NCI-H1417 treated with DMSO at 0.1 percent for 48 hours (cell line): ENCODE measurements around the gene LCAT.

Experiments used
- DNase-seq: peaks from one replicate; lab custom pipeline; 2025; lab: John Stamatoyannopoulos, UW

LCAT gene

DNA sequence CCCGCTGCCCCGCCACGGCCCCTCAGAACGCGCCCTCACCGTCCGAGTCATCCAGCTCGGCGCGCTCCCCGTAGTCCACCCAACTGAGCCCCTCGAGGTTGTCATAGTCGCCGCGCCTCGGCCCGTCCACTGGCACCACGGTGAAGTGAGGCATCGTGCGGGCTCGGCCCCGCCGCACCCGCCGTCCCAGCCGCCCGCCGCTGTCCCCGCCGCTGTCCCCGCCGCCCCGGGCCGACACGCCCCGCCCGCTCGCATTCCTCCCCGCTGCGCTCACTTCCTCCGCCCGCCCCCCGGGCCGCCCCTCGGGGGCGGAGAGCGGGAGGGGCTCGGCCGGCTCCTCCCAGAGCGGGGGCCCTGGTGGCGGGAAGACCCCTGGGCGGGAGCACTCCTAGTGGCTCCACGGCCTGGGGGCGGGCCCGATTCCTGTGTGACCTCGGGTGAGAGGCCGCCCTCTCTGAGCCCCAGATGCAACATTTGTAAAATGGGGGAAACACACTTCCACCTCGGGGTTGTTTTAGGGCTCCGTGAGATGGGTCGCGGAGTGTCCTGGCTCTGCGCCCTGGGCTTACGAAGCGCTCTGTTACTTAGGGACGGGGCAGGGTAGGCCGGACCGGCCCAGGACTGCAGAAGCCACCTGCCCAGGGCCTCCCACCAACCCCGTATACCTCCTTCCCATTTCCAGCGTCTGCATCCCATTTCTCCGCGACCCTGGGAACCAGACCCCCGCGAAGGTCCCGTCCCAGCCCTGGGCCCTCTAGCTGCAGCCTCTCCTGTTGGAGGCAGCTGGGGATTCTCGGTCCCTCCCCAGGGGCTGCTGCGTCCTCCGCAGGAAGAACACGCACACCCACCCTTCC lies 24.7 kb upstream of the LCAT start, which contains the start of gene SLC12A4:
SLC12A4 (minus strand) TSS at position 238 of the 854 bp plus-strand sequence; CDS start at position 154, 84 bp downstream.
- DNase-seq: no peak

DNA sequence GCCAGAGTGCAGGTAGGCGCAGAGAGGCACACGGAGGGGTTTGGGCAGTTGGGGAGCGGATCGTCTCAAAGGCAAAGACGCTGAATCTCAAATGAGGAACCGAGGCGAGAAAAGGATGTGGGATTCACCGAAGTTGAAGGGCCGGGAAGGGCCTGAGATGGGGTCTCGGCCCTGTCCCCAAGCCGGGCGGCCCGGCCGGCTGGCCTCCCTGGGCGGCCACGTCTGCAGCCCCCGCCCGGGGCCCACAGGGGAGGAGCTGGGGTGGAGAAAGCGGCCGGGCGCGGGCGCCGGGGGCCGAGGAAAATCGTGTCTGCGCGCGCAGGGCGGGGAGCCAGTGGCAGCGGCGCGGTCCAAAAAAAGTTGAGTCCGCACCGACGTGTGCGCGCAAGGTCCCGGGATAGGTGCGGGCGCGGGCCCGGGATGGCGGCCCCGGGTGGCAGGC lies 24.1 kb upstream of the LCAT start:
- no peak for DNase-seq

DNA sequence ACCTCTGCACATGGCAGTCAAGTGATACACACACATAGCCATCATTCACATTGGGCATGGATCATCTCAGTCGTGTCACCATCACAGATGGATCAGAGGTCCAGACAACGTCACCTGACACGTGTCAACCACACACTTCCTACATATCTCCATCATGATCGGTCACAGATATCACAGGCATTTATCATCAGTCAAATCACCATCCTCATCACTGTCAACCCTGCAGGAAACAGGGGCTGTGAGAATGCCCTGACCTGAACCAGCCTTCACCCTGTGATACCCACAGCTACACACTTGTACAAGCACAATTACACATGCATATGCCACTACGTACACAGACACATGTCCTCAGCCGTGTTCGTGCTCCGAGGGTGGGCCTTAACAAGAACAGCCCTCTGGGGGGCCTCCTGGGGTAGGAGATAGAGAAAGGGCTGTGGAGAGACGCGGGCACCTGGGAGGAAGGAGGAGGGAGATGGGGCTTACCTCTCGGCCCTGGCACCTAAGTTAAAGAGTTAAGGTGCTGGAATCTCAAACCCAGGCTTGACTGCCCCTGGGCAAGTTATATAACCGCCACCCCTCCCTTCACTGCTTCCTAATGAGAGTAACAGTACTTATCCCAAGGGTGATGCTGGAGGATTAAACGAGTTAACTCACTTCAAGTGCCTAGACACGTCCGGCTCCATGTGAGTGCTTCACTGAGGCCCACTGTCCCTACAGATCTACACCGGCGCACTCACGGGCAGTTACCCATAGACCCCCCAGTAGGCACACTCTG lies 23.4 kb upstream of the LCAT start:
- DNase-seq: no peak

DNA sequence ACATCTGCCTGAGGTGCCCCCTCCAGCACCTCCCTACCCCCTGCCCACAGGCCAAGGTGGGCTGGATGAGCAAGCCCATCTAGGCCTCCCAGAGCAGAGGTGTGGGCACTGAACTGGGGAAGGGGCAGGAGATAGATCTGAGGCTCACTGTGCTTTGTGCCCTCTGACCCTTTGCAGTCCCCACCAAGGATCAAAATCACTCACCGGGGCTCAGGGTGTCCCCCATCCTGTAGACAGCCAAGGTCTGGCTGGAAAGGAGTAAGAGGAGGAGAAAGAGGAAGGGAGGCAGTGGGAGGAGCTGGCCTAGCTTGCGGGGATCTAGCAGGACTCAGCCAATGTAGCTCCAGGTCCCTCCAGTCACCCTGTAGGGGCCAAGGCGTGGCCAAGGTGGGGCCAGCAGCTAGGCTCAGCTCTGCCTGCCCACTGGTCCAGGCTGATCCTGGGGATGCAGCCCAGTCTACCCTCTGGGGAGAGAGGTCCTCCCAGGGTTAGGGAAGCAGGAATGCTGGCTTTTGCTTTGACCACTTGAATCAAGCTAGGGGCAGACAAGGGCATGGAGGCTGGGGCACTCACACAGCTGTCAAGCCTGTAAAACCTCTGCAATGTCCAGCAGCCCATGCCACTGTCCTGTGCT lies 22.7 kb upstream of the LCAT start:
- DNase-seq: no peak

DNA sequence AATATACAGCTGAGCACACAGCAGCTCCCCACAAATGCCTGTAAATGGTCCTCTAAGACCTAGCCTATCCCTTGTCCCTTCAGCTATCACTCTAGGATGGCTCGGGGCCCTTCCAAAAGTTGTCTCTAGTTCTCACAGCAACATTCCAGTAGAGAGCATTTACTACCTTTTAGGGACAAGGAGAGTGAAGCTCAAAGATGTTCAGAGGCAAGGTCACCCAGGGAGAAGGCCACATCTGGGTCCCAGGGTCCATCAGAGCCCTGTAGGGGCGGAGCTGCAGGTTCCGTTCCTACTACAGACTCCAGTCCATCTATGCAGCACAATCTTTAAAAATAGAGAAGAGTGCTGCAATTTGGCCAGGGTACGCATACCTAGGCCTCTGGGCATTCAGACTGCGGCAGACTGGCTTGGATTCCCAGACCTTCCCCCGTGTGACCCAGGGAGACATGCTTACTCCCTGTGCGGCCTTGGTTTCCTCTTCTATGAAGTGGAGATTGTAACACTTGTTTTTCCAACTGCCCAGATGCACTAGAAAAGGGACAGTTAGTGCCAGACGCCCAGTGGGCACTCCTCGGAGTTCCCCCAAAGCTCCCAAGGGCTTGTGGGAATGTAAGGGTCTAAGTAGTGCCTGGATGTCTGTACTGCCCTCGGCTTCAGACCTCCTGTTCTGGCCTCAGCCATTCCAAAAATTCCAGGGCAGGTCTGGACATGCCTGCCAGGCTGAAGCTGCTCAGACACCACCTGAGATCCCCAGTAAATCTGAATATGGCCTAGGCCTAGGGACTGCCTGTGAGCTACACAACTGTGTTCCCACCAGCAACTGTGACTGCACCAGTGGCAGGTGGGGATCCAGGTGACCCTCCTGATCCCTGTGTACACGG lies 22.0 kb upstream of the LCAT start:
- no peak for DNase-seq

DNA sequence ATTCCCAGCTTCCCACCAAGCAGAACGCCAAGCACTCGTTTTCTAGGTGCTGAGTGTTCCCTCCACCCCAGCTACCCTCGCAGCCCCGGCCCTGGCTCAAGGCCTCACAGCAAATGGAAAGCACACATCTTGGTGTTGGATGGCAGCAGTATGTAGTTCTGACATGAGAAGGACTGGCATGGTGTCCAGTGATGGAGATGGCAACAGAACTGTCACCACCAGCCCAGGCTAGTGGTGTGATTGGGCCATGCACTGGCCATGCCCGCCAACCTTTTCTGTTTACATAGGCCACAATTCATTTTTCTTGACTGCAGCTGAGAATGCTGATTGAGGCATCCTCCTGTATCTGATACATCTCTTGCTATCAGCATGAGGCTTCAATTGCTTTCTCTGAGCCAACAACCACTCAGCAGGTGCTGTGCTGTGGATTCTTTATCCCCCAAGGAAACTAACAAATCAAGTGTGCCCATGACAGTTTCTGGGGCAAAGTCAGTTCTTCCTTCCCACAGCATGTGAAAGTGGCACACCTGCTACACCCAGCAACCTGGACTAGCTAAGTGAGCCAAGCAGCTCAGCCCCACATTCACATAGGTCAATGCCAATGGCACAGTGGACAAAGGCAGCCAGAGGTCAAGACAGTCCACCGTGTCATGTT lies 20.7 kb upstream of the LCAT start:
- DNase-seq: no peak

DNA sequence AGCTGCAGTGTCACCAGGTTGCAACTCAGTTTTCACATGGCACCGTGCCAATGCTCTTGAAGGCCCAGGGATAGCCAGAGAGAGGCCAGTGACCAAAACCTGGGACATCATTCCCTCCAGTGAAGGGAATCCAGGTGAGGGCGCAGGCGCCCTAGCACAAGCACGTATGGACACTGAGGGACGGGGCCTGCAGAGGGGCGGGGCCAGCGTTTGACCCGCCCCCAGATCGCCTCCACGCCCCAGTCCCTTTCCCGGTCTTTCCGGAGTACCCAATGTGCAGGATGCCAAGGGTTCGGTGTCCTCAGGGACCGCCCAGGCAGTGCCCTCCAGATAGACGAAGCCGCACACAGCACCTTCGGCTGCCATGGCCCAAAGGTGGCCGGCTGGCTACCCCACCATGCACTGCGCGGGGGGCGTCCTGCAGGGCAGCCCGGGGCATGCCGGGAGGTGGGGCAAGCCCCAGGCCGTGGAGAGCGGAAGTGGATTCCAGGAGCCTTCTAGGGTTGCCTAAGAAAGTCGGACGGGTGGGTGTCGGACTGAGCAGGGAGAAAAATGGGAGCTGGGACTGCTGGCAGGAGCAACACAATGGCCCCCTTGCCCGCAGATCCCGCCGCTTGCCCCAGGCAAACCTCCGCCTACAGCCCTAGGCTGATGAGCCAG lies 19.9 kb upstream of the LCAT start:
- DNase-seq: no peak

DNA sequence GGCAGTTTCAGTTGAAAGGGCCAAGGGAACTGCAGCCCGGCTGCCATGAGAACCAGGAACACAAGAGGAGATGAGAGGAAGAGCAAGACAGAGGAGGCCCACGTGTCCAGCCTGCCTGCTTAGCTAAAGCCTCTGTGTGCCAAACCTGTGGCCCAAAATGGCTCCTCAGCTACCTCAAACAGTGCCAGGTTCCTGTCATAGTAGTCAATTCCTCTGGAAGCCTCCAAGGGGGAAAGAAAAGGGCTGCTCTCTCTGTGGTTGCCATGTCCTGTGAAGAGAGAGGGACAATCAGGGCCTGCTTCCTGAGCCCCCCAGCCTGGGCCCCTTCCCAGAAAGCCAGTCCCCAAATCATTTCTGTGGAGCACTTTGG lies 19.4 kb upstream of the LCAT start:
- DNase-seq: no peak

DNA sequence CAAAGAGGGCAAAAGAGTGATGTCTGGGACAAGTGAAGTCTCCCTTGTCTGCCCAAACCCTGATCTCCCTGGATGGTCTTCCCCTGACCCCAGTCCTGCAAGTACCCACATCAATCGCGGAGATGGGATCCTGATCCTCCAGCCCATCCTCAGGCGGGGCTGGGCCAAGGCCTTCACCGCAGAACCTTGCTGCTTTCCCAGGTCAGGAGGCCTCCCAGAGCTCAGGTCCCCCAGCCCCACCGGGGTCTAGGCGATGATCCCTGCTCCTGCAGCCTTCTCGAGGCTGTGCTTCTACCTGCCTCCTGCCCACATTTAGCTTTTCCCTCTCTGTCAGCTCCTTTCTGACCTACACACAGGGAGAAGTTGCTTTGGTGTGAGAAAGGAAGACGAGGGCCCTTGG lies 18.2 kb upstream of the LCAT start:
- no peak for DNase-seq

DNA sequence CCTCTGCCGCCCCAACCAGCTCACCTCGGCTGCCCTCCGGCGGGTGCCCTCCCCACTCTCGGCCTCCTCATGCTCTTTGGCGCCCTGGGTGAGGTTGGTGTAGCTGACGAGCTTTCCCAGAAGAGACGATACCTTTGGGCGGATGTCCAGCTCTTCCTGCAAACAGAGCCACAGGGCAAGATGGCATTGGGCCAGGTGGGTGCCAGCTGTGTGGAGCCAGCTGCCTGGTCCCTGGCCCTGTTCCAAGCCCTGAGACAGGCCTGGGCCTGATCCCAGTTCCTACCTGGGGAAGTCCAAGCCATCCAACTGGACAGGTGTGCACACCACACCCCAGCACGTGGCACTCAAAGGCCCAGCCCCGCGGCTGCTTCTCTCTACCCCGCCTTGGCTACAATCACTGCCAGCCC lies 17.6 kb upstream of the LCAT start:
- DNase-seq: peak; percentile 82

DNA sequence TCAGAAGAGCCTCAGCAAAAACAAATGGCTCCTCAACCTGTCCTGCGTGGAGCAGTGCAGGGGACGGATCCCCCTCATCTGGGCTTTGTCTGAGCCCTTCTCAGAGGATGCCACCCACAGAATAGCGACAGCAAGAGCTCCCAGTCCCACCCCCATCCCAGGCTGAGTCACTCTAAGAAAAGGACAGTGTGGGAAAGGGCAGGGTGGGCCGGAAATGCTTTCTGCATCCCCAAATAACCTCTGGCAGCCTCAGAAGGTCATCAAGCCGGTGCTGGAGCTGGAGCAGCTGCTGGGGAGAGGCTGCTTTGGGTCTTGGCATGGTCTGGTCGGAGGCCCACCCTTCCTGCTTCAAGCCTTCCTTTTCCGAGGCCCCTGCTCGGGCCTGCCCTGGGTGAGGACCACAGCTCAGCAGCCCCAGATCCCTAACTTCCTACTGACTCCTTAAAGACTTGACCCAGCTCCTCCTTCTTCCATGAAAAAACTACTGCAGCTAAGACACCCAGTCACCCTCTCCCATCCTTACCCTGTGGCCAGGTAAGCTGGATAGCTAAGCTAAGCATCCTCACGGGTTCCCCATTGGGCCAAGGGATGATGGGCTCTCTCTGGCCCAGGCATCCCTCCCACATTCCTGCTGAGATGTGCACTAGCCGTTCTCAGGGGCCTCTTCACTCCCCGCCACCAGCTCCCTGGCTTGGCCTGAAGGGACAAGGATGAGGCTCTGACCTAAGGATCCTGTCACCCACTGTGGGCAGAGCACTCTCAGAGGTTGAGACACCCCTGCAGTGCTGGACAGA lies 15.8 kb upstream of the LCAT start:
- no peak for DNase-seq

DNA sequence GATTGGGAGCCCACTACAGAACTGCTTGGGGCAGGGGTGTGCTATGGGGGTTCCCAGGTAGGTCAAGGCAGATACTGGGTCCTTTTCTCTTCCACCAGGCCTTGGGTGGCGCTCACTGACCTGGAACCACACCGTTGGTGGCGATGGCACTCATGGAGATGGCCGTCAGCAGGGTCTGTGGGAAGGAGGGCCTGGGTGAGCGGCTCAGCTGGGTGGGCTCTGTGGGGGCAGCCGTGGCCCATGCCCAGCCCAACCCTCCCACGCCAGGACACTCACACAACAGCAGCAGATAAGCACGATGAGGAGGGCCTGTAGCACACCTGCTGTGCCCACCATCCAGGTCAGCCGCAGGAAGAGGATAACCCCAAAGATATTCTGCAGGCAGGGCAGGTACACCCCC lies 13.7 kb upstream of the LCAT start:
- no peak for DNase-seq

DNA sequence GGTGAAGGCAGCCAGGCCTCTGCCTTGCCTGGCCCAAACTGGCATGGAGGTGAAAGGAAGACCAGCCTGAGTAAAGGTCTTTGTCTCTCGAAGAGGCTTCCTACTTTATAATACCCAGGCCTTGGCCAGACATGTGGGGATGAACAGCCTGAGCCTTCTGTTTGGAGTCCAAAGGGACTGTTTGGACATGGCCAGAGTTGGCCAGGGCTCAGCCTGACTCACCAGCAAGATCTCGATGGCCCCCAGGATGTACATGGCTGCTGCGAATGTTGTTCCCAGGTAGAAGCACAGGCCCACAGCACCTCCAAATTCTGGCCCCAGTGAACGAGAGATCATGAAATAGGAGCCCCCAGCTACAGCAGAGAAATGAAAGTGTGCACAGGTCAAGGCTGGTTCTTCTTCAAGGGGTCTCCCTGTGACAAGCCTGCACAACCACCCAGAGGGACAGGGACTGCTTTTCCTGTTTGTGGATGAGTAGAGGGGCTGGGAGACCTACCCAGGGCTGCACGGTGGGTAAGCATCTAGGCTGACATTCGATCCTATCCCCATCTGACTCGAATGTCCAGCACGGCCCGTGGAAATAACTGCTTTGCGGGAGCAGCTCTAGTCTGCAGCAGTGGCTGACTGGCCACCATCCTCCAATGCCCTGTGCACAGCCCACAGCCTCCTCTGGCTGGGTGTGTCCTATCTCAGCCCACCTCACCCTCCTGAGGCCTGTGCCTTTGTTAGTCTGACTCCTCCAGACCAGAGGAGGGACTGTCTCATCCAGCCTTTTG lies 10.7 kb upstream of the LCAT start:
- no peak for DNase-seq

DNA sequence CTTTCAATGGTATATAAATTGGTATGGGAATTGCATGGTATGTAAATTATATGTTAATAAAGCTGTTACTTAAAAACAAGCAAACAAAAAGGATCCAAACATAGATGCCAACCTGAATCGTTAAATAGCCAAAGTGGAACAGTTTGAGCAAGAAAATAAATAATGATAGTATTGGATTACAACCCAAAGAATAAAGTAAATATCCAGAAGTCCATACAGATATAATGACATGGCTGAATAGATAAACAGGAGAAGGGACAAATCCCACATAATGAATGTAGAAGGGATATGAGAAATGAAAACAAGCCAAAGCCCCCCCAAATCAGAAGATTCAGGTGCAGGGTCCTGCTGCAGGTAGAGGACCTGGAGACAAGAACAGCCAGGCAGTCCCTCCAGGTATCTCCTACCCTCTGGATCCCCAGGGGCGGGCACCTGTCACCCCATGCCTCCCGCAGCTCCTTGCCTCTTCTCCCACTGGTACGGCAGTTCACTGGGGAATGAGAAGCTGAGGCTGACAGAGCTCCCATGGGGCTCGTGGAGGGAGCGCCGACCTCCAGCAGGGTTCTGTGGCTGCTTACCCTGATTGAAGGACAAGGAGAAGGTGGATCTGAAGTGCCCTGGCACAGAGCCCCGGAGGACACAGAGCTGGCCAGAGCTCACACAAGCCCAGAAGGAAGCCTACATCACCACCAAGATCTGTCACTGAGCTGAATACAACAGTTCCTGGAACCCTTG lies 9.9 kb upstream of the LCAT start:
- DNase-seq: no peak

DNA sequence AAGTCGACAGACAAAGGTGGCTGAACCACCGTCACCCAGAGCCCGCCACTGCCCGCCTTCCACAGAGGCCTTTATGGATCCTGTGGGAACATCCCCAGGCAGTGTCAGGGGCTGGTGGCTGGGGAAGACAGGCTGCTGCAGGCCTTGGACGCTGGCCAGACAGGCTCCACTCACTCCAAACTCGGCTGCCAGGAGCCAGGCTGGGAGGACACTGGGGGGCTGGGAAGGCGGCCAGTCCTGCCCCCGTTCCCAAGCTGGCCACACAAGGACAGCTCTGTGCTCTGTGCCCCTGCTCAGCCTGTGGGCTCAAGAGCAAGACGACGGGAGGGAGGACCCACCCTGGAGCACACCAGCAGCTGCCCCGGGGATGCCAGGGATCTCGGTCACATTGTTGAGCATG lies 7.6 kb upstream of the LCAT start:
- DNase-seq: no peak

DNA sequence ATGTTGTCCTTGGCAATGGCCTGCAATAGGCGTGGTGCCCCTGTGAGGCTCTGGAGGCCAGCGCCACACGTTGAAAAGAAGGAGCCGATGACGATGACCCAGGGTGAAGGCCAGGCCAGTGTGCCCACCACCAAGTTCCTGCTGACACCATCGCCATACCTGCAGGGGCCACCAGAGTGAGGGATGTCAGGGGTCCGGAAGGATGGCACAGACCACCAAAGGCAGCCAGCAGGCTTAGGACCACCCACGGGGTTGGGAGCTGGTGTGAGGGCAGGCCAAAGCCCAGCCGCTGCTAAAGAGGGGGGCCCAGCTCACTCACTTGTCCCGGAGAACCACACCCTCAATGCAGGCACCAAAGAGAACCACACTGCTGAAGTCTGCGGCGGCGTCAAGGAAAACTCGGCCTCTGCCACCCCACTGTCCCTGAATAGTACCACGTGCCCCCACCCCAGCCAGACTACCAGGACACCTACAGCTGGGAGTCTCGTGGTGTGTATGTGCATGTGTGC lies 6.5 kb upstream of the LCAT start:
- no peak for DNase-seq

DNA sequence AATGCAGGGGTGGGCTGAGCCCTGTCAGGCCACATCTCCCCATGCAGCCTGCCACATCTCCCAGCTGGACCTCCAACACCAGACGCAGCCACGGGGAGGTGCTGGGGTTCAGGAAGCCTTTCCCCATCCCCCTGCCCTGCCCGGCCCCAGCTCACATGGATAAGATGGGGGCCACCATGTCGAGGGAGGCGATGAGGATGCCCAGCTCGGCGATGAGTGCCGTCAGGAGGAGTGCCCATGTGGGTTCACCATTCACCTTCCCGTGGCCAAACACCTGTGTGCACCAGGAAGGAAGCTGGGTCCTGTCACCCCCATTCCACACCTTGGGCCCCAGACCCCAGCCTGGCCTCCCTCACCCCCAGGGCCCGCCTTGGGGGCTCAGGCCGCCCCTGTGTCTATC lies 5.7 kb upstream of the LCAT start:
- DNase-seq: no peak

DNA sequence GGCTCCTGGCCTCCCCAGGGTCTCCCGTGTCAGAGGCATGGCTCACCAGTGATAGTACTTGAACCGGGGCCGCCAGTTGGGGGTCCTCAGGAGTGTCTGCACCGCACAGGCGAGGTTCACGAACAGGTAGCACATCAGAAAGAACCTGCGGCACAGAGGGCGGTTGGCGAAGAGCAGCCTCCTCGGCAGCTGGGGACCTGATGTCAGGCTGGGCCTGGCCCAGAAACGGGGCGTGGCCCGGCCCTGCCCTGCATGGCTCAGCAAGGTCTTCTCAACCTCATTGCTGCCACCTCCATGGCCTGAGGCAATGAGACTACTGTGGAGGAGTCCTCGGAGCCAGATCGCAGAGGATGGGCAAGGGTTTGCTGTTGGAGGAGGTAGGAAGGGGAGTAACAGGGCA lies 4.1 kb upstream of the LCAT start:
- DNase-seq: no peak
